ENCODE data around the gene OCRL. TPM values are rescaled to one million over a fixed set of nuclear protein-coding genes. Genes with fewer than 3 reads are reported as not detected.
A peak's percentile ranks its signal among the peaks of the same experiment; 100 is the strongest.

Gene OCRL
- total RNA-seq, 1 donor from 2014 or later: 20.1 TPM

- Histone ChIP-seq H3K4me1 (no peaks in the 10 kb centered on the region), H3K27ac (no peak overlapping the region), H3K4me3 (no peak overlapping the region), H3K27me3 (ENCODE audit: low read depth) (no peaks in the 10 kb centered on the region), H3K9me3 (no peaks in the 10 kb centered on the region), H3K36me3 (no peaks in the 10 kb centered on the region)
- ATAC-seq: no peak
- intact Hi-C loops (cut with DNase I): no loop called here
- TF ChIP-seq, protein P1, sequence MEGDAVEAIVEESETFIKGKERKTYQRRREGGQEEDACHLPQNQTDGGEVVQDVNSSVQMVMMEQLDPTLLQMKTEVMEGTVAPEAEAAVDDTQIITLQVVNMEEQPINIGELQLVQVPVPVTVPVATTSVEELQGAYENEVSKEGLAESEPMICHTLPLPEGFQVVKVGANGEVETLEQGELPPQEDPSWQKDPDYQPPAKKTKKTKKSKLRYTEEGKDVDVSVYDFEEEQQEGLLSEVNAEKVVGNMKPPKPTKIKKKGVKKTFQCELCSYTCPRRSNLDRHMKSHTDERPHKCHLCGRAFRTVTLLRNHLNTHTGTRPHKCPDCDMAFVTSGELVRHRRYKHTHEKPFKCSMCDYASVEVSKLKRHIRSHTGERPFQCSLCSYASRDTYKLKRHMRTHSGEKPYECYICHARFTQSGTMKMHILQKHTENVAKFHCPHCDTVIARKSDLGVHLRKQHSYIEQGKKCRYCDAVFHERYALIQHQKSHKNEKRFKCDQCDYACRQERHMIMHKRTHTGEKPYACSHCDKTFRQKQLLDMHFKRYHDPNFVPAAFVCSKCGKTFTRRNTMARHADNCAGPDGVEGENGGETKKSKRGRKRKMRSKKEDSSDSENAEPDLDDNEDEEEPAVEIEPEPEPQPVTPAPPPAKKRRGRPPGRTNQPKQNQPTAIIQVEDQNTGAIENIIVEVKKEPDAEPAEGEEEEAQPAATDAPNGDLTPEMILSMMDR (IDR thresholded peaks at IDR 0.05): no peak
- no peak for DNase-seq
These were observed 57.8 kb downstream of the OCRL start for GRCh38 chrX:129597905-129598304.

- TF ChIP-seq, protein P1 (IDR thresholded peaks at IDR 0.05): no peak
- Histone ChIP-seq H3K36me3 (no peaks in the 10 kb centered on the region), H3K4me1 (peaks cover 4% of the 10 kb centered on the region), H3K4me3 (no peak overlapping the region), H3K27me3 (ENCODE audit: low read depth) (no peaks in the 10 kb centered on the region), H3K27ac (no peak overlapping the region), H3K9me3 (no peaks in the 10 kb centered on the region)
- DNase-seq: no peak
- intact Hi-C loops (cut with DNase I): no loop called here
- ATAC-seq: no peak
These were observed 59.4 kb downstream of the OCRL start for GRCh38 chrX:129599499-129599898.

GRCh38 chrX:129599996-129600395, 59.9 kb downstream of the OCRL start:
- TF ChIP-seq, protein P1 (IDR thresholded peaks at IDR 0.05): no peak

DNA sequence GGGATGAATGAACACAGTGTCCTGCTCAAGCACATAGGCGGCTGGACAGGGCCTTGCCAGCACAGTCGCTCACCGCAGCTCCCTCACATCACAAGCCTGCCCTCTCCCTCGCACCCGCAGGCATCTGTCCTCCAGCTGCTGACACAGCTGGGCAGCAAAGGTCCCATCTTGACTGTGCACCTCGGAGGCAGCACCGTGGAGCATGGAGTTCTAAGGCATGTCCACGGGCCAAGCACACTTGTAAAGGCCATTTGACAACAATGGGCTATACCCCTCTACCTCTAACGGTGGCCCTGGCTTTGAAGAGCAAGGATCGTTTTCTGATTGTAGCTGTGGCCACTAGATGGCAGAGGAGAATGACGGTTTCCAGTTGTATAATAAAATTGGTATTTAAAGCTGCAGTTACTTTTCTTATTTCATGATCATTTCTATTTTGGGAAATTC, 60.9 kb downstream of the OCRL start:
- Histone ChIP-seq H3K36me3 (no peaks in the 10 kb centered on the region), H3K27ac (no peak overlapping the region), H3K4me1 (peaks cover 6% of the 10 kb centered on the region), H3K27me3 (ENCODE audit: low read depth) (no peaks in the 10 kb centered on the region), H3K9me3 (no peaks in the 10 kb centered on the region), H3K4me3 (no peak overlapping the region)
- intact Hi-C loops (cut with DNase I): no loop called here
- DNase-seq: no peak
- TF ChIP-seq, protein P1 (IDR thresholded peaks at IDR 0.05): peak; percentile 50
- peak in 1 of 2 donors; percentile 26 for ATAC-seq

More at GRCh38 chrX:129599996-129600395, 59.9 kb downstream of the OCRL start:
- Histone ChIP-seq H3K27me3 (ENCODE audit: low read depth) (no peaks in the 10 kb centered on the region), H3K9me3 (no peaks in the 10 kb centered on the region), H3K36me3 (no peaks in the 10 kb centered on the region), H3K4me1 (peaks cover 6% of the 10 kb centered on the region), H3K4me3 (no peak overlapping the region), H3K27ac (no peak overlapping the region)
- intact Hi-C loops (cut with DNase I): no loop called here
- no peak for DNase-seq
- no peak for ATAC-seq

- Histone ChIP-seq H3K9me3 (no peaks in the 10 kb centered on the region), H3K27ac (no peak overlapping the region), H3K36me3 (no peaks in the 10 kb centered on the region), H3K4me1 (peaks cover 6% of the 10 kb centered on the region), H3K4me3 (no peak overlapping the region), H3K27me3 (ENCODE audit: low read depth) (no peaks in the 10 kb centered on the region)
- TF ChIP-seq, protein P1 (IDR thresholded peaks at IDR 0.05): peak; percentile 62
- intact Hi-C loops (cut with DNase I): no loop called here
- ATAC-seq: peak; percentile 72 to 77
- DNase-seq: no peak
These were observed 66.9 kb downstream of the OCRL start for GRCh38 chrX:129606918-129607317.

DNA sequence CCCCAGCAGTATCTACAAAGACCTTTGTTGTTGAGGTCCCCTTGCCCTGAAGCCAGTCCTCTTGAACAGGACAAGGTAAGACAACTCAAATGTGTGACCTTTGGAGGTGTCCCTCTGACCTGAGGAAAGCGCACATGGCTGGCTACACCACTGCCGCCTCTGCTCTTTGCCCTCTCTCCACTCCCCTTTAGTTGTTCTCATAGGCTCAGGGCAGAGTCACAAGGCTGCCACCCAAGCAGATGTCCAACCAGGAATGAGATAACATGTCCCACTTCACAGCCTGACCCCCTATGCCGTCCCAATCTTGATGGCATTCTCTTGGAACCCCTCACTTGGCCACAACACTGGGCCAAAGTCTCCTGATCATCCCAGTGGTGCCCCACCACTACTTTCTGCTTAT, 68.4 kb downstream of the OCRL start:
- no peak for DNase-seq
- H3K36me3 ChIP-seq: no peaks in the 10 kb centered on the region
- intact Hi-C loops (cut with DNase I): no loop called here
- TF ChIP-seq, protein P1 (IDR thresholded peaks at IDR 0.05): no peak
- H3K27ac ChIP-seq: no peak overlapping the region
- ATAC-seq: no peak
- no peaks in the 10 kb centered on the region for H3K27me3 ChIP-seq (ENCODE audit: low read depth)
- H3K9me3 ChIP-seq: no peaks in the 10 kb centered on the region
- H3K4me1 ChIP-seq: peaks cover 6% of the 10 kb centered on the region
- H3K4me3 ChIP-seq: no peak overlapping the region

Measured in lower lobe of right lung (tissue), 2 donors.